Astrocyte (in vitro differentiated cells and primary cell): ENCODE measurements around the gene EDARADD.

Experiments used
- EZH2 ChIP-seq: IDR thresholded peaks from 2 replicates; pipeline ENCODE4 v1.6.1; 2012; ENCODE audit warnings: mild to moderate bottlenecking, low read length, inconsistent platforms; ENCODE audit not compliant: insufficient read depth
- TF ChIP-seq, protein P1 (sequence below): IDR thresholded peaks from 2 replicates; pipeline ENCODE4 v1.5.1; 2011; ENCODE audit warnings: low read depth, mild to moderate bottlenecking, inconsistent platforms, low read length, moderate library complexity; ENCODE audit not compliant: insufficient read depth

DNA sequence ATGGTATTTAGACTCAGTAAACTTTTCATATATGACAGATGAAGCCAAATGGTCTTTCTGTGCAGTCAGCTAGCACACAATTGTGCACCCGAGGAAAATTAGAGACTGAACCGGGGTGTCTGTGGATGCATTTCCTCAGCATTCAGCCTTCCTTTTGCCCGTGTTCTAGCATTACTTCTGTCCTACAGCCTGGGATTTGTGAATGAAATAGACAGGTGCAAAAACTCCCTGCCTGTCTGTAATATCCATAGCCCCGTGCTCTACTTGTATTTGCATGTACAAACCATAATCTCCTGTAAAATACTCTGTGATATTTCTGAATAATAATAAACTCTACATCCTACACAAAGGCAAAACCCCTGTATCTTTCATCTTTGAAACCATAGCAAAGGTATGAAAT, 64.9 kb downstream of the EDARADD start:
- TF ChIP-seq, protein P1, sequence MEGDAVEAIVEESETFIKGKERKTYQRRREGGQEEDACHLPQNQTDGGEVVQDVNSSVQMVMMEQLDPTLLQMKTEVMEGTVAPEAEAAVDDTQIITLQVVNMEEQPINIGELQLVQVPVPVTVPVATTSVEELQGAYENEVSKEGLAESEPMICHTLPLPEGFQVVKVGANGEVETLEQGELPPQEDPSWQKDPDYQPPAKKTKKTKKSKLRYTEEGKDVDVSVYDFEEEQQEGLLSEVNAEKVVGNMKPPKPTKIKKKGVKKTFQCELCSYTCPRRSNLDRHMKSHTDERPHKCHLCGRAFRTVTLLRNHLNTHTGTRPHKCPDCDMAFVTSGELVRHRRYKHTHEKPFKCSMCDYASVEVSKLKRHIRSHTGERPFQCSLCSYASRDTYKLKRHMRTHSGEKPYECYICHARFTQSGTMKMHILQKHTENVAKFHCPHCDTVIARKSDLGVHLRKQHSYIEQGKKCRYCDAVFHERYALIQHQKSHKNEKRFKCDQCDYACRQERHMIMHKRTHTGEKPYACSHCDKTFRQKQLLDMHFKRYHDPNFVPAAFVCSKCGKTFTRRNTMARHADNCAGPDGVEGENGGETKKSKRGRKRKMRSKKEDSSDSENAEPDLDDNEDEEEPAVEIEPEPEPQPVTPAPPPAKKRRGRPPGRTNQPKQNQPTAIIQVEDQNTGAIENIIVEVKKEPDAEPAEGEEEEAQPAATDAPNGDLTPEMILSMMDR: no peak
- no peak for TF ChIP-seq EZH2
